ENCODE data around the gene LRRC49.
"Not testable (repeated sequence)": the region's sequence is repeated elsewhere in the genome, so short reads cannot be mapped to it uniquely, and the experiment has no call there.

The LRRC49 gene

GRCh38 chr15:70998319-70998718, 105.7 kb downstream of the LRRC49 start:
- no peak for DNase-seq

- DNase-seq, result no peak
Measured at GRCh38 chr15:71002316-71002715, 109.7 kb downstream of the LRRC49 start.

- DNase-seq, result no peak
Measured at GRCh38 chr15:71003319-71003718, 110.7 kb downstream of the LRRC49 start.

GRCh38 chr15:71004506-71004905, 111.9 kb downstream of the LRRC49 start:
- DNase-seq, result not testable (repeated sequence)

- no peak for DNase-seq
Measured at GRCh38 chr15:71005895-71006294, 113.3 kb downstream of the LRRC49 start.

- no peak for DNase-seq
Measured at GRCh38 chr15:71008250-71008870, 115.7 kb downstream of the LRRC49 start.

GRCh38 chr15:71010472-71010871, 117.8 kb downstream of the LRRC49 start:
- DNase-seq, result no peak

- no peak for DNase-seq
Measured at GRCh38 chr15:71010997-71011396, 118.4 kb downstream of the LRRC49 start.

- peak; percentile 28 for DNase-seq
Measured at GRCh38 chr15:71011503-71012155, 119.0 kb downstream of the LRRC49 start.

GRCh38 chr15:71013446-71013845, 120.8 kb downstream of the LRRC49 start:
- no peak for DNase-seq

GRCh38 chr15:71015342-71015741, 122.7 kb downstream of the LRRC49 start:
- no peak for DNase-seq

GRCh38 chr15:71031232-71031631, 138.6 kb downstream of the LRRC49 start:
- DNase-seq, result not testable (repeated sequence)

- not testable (repeated sequence) for DNase-seq
Measured at GRCh38 chr15:71035478-71035877, 142.9 kb downstream of the LRRC49 start.

- DNase-seq, result no peak
Measured at GRCh38 chr15:71042356-71042922, 149.8 kb downstream of the LRRC49 start.

- no peak for DNase-seq
Measured at GRCh38 chr15:71043373-71043772, 150.7 kb downstream of the LRRC49 start.

- no peak for DNase-seq
Measured at GRCh38 chr15:71044006-71044405, 151.4 kb downstream of the LRRC49 start.

- not testable (repeated sequence) for DNase-seq
Measured at GRCh38 chr15:71046146-71046545, 153.5 kb downstream of the LRRC49 start.

GRCh38 chr15:71048913-71049675, 156.5 kb downstream of the LRRC49 start:
- no peak for DNase-seq

GRCh38 chr15:71049706-71050422, 157.2 kb downstream of the LRRC49 start:
- DNase-seq, result no peak

GRCh38 chr15:71050461-71050860, 157.8 kb downstream of the LRRC49 start:
- no peak for DNase-seq

- DNase-seq, result no peak
Measured at GRCh38 chr15:71051539-71051938, 158.9 kb downstream of the LRRC49 start.

- no peak for DNase-seq
Measured at GRCh38 chr15:71052356-71052755, 159.7 kb downstream of the LRRC49 start.

Measured in suppressor macrophage treated with lipopolysaccharide for 4 hours (primary cell).